HepG2 (cell line): ENCODE results near the gene DAPK1. TPM values are rescaled to one million over a fixed set of nuclear protein-coding genes. Genes with fewer than 3 reads are reported as not detected.

Experiments used
- ATAC-seq: fragments of 200-7000 bp; cut with Tn5 transposase; 3 replicates; pipeline ENCODE4 v1.9.1; 2020; ENCODE audit warnings: mild to moderate bottlenecking, moderate library complexity
- BruUV-seq: library from RNA; stranded (reverse); fragments of 400-500 nt; replicated peaks from 2 replicates; lab custom pipeline; 2021; lab: Mats Ljungman, UMichigan
- CTCF ChIA-PET: fragments of 300-600 bp; formaldehyde crosslinking; extraction: SDS; loops from one replicate; lab custom pipeline; 2021; ENCODE audit warnings: low total read pairs, inconsistent platforms, low intra/inter-chr PET ratio; lab: Yijun Ruan, JAX
- POLR2A ChIA-PET: fragments of 350-600 bp; sonication (Branson Sonifier 250); formaldehyde crosslinking; loops from one replicate; lab custom pipeline; 2020; ENCODE audit warnings: antibody characterized with exemption, inconsistent platforms; lab: Yijun Ruan, JAX
- DNase-seq: peaks from one replicate; pipeline ENCODE4 v3.0.0-alpha.2; 2015; ENCODE audit warnings: low spot score
- FAIRE-seq: peaks from 3 replicates; lab custom pipeline; 2011; peaks lifted over from hg19 to GRCh38; lab: Jason Lieb, UNC
- H2AFZ ChIP-seq: one replicate; pipeline ENCODE4 v1.6.1; 2011; ENCODE audit warnings: low read length, inconsistent platforms
- H3K27ac ChIP-seq: fragments of 300-600 bp; 3 replicates; pipeline ENCODE4 v1.8.0; 2011; ENCODE audit warnings: mixed run types, mild to moderate bottlenecking, mixed read lengths, low read length, inconsistent platforms; ENCODE audit not compliant: insufficient read depth; ENCODE audit errors: extremely low read length
- H3K27me3 ChIP-seq, 2 experiments: fragments of 200-600 bp in 1 of 2; 2 replicates in 1 of 2; 3 replicates in 1 of 2; pipeline versions ENCODE4 v1.6.0 to v1.8.0; 2011; ENCODE audit warnings: low read length in 2 of 2, mild to moderate bottlenecking in 2 of 2, moderate library complexity in 2 of 2, inconsistent platforms in 1 of 2; ENCODE audit not compliant: insufficient read depth in 2 of 2, control insufficient read depth in 1 of 2
- H3K36me3 ChIP-seq, 2 experiments: fragments of 200-600 bp in 1 of 2; replicated peaks in 1 of 2; 2 replicates in 1 of 2; 3 replicates in 1 of 2; pipeline versions ENCODE4 v1.5.1 to v1.8.0; 2011; ENCODE audit warnings: low read length in 2 of 2, inconsistent platforms in 1 of 2; ENCODE audit not compliant: insufficient read depth in 2 of 2, control insufficient read depth in 1 of 2
- H3K4me1 ChIP-seq: 2 replicates; pipeline ENCODE4 v1.5.1; 2012; ENCODE audit warnings: low read length, inconsistent platforms; ENCODE audit not compliant: insufficient read depth
- H3K4me2 ChIP-seq: 2 replicates; pipeline ENCODE4 v1.6.0; 2011; ENCODE audit warnings: low read depth, low read length, inconsistent platforms
- H3K4me3 ChIP-seq, 3 experiments: fragments of 200-600 bp in 1 of 3; sonication (generic), shearing (Covaris generic) in 1 of 3; replicated peaks in 1 of 3; 2 replicates each; pipeline ENCODE4 v1.5.1; 2011 to 2016; ENCODE audit warnings: low read length in 3 of 3, inconsistent platforms in 2 of 3, low read depth in 2 of 3, mild to moderate bottlenecking in 2 of 3, control low read depth in 1 of 3, mixed read lengths in 1 of 3; ENCODE audit not compliant: insufficient read depth in 1 of 3
- H3K79me2 ChIP-seq: one replicate; pipeline ENCODE4 v1.6.1; 2011; ENCODE audit warnings: low read length, inconsistent platforms; ENCODE audit not compliant: insufficient read depth
- H3K9ac ChIP-seq: 2 replicates; pipeline ENCODE4 v1.6.0; 2011; ENCODE audit warnings: mild to moderate bottlenecking, low read depth, low read length, inconsistent platforms; ENCODE audit not compliant: insufficient read depth
- H3K9me3 ChIP-seq: 2 replicates; pipeline ENCODE4 v1.5.1; 2012; ENCODE audit warnings: mild to moderate bottlenecking, low read length
- H4K20me1 ChIP-seq: 2 replicates; pipeline ENCODE4 v1.6.0; 2011; ENCODE audit warnings: inconsistent platforms, mild to moderate bottlenecking, low read length, moderate library complexity; ENCODE audit not compliant: insufficient read depth
- DNMT3B ChIP-seq: conservative IDR thresholded peaks from 2 replicates; pipeline ENCODE4 v1.6.1; 2016; ENCODE audit warnings: missing biosample characterization, control low read depth
- FOXP1 ChIP-seq, 2 experiments: fragments of 450-650 bp in 1 of 2; IDR thresholded peaks; 2 replicates each; pipeline ENCODE4 v1.6.1; 2017 to 2018; ENCODE audit warnings: antibody characterized with exemption in 1 of 2
- HMG20A ChIP-seq: IDR thresholded peaks from 2 replicates; pipeline ENCODE4 v1.6.1; 2016; ENCODE audit warnings: borderline replicate concordance
- HOXA9 ChIP-seq: sonication (generic); formaldehyde crosslinking; IDR thresholded peaks from 2 replicates; pipeline ENCODE4 v1.8.1; 2022; ENCODE audit warnings: missing genetic modification reagents, mild to moderate bottlenecking, moderate library complexity, borderline replicate concordance
- KLF9 ChIP-seq: IDR thresholded peaks from 2 replicates; pipeline ENCODE4 v1.6.1; 2016; ENCODE audit warnings: low read depth
- MAFF ChIP-seq: IDR thresholded peaks from 2 replicates; pipeline ENCODE4 v1.6.1; 2011; ENCODE audit warnings: low read depth, low read length, improper control_type of control experiment
- MZF1 ChIP-seq: sonication (generic); formaldehyde crosslinking; IDR thresholded peaks from 2 replicates; pipeline ENCODE4 v1.8.1; 2023; ENCODE audit warnings: mild to moderate bottlenecking, missing genetic modification reagents, borderline replicate concordance
- PAWR ChIP-seq: sonication (generic); formaldehyde crosslinking; IDR thresholded peaks from 2 replicates; pipeline ENCODE4 v1.4.0; 2020; ENCODE audit warnings: missing genetic modification reagents, mild to moderate bottlenecking, borderline replicate concordance
- PHF21A ChIP-seq: sonication (generic); formaldehyde crosslinking; IDR thresholded peaks from 2 replicates; pipeline ENCODE4 v1.5.0; 2020; ENCODE audit warnings: mild to moderate bottlenecking, missing genetic modification reagents
- POLR2A ChIP-seq, 2 experiments: IDR thresholded peaks; 2 replicates each; pipeline ENCODE4 v1.6.1; 2011; ENCODE audit warnings: low read depth in 2 of 2, low read length in 2 of 2, mild to moderate bottlenecking in 1 of 2, moderate library complexity in 1 of 2; ENCODE audit not compliant: insufficient read depth in 1 of 2
- TMF1 ChIP-seq: sonication (generic); formaldehyde crosslinking; IDR thresholded peaks from 2 replicates; pipeline ENCODE4 v1.8.1; 2022; ENCODE audit warnings: low read depth, missing genetic modification reagents
- ZFY ChIP-seq: sonication (generic); formaldehyde crosslinking; IDR thresholded peaks from 2 replicates; pipeline ENCODE4 v1.4.0; 2020; ENCODE audit warnings: missing genetic modification reagents
- ZMYM2 ChIP-seq: sonication (generic); formaldehyde crosslinking; IDR thresholded peaks from 2 replicates; pipeline ENCODE4 v1.8.0; 2022; ENCODE audit warnings: mild to moderate bottlenecking, missing genetic modification reagents
- ZMYM3 ChIP-seq: sonication (generic); formaldehyde crosslinking; IDR thresholded peaks from 2 replicates; pipeline ENCODE4 v1.5.1; 2020; ENCODE audit warnings: mild to moderate bottlenecking, missing genetic modification reagents
- ZNF263 ChIP-seq: sonication (generic); formaldehyde crosslinking; IDR thresholded peaks from 2 replicates; pipeline ENCODE4 v1.4.0; 2020; ENCODE audit warnings: missing genetic modification reagents
- ZNF468 ChIP-seq: sonication (generic); formaldehyde crosslinking; IDR thresholded peaks from 2 replicates; pipeline ENCODE4 v1.8.0; 2022; ENCODE audit warnings: mild to moderate bottlenecking, moderate library complexity, missing genetic modification reagents
- ZNF850 ChIP-seq: sonication (generic); formaldehyde crosslinking; conservative IDR thresholded peaks from 2 replicates; pipeline ENCODE4 v1.9.0; 2021; ENCODE audit warnings: mild to moderate bottlenecking, missing genetic modification reagents
- WGBS: methylation state at CpG from one replicate; pipeline ENCODE4 v1.1.6; 2017; ENCODE audit warnings: low lambda C conversion rate; 5-methylcytosine and 5-hydroxymethylcytosine counted together
- in situ Hi-C: cut with HindIII; loops from 2 replicates; pipeline ENCODE4 v1.10.0; 2017; ENCODE audit warnings: low pct_unique_long_range_greater_than_20kb; ENCODE audit not compliant: extremely low pct_ligation_motif_present
- intact Hi-C: fragments of 100-400 bp; cut with micrococcal nuclease; formaldehyde crosslinking; loops from one replicate; pipeline ENCODE4 v1.10.0; 2022; ENCODE audit not compliant: unreplicated experiment
- polyA plus RNA-seq, 8 experiments: library from polyadenylated mRNA; depleted of rRNA in 3 of 8; stranded (reverse) in 7 of 8; unstranded in 1 of 8; fragments of >200 nt; fragmentation: Illumina TruSeq in 4 of 8; extraction: Trizol in 4 of 8; gene quantifications; 2 replicates each; pipeline versions ENCODE4 v1.2.1 to v1.2.3, GENCODE V29; 2011 to 2016; ENCODE audit warnings: low read depth in 4 of 8, missing spikeins in 1 of 8, mixed read lengths in 1 of 8; ENCODE audit not compliant: insufficient read depth in 1 of 8
- total RNA-seq, 5 experiments: library from RNA; depleted of rRNA; stranded (reverse); fragments of >200 nt; fragmentation: Illumina TruSeq; extraction: Trizol; gene quantifications; 2 replicates each; pipeline ENCODE4 v1.2.3, GENCODE V29; 2016; ENCODE audit warnings: low read depth in 1 of 5
- TF ChIP-seq, protein P1 (sequence below): sonication (generic); formaldehyde crosslinking; IDR thresholded peaks from 2 replicates; pipeline ENCODE4 v1.5.1; 2020; ENCODE audit warnings: missing genetic modification reagents, mild to moderate bottlenecking, borderline replicate concordance
- TF ChIP-seq, protein P2 (sequence below): sonication (generic); formaldehyde crosslinking; IDR thresholded peaks from 2 replicates; pipeline ENCODE4 v1.5.1; 2020; ENCODE audit warnings: missing genetic modification reagents, mild to moderate bottlenecking, borderline replicate concordance

DAPK1 gene
- total and polyA plus RNA-seq, 2 of the 13 experiments (the other 11 are each of a cell fraction or from before 2014, with no cell fraction given): 35.7 to 35.9 TPM

DNA sequence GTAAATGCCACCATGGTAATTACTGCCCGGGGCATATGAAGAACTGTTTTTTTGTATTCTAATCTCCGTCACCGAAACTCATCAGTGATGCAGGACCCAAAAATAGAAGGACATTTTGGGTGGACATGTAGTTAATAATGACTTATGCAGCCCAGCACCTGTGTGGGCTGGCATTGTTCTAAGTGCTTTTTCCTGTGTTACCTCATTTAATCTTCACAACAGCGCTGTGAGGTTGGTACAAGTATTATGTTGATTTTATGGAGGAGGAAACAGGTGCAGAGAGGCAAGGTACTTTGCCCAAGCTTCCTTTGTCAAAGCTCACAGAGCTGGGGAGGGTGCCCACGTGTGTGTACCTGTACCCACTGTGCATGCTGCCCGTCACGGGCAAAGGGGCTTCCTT lies 58.4 kb downstream of the DAPK1 start:
- intact Hi-C loops (no loop called here), in situ Hi-C loops (no loop called here)
- WGBS: 100% methylated on average over 5 of the region's 7 CpGs
- Histone ChIP-seq H3K27ac (no peak overlapping the region), H2AFZ (no peak overlapping the region), H3K9me3 (no peaks in the 10 kb centered on the region), H4K20me1 (no peaks in the 10 kb centered on the region), H3K36me3 (peaks cover 0 to 3% of the 10 kb centered on the region in 2 experiments; a peak in 2 of 5 replicates), H3K4me3 (no peak overlapping the region), H3K79me2 (peaks cover 8% of the 10 kb centered on the region), H3K4me2 (no peak overlapping the region), H3K4me1 (no peaks in the 10 kb centered on the region), H3K27me3 (no peaks in the 10 kb centered on the region), H3K9ac (no peak overlapping the region)
- no peak for FAIRE-seq
- no TSS peak for BruUV-seq
- no peak for DNase-seq
- no peak for ATAC-seq
- ChIA-PET CTCF (no interaction called here), POLR2A (interaction anchor here (1.5 to 4.0 kb wide), 2 partner anchors 14 to 57 kb away, joined by 3 to 21 read pairs; no protein-coding TSS in a partner anchor)
- TF ChIP-seq ZMYM3 (CRISPR knock-in tag): no peak
- no peak for TF ChIP-seq MZF1 (CRISPR knock-in tag)
- no peak for TF ChIP-seq ZNF263
- TF ChIP-seq ZFY (CRISPR knock-in tag): no peak
- TF ChIP-seq, protein P1, sequence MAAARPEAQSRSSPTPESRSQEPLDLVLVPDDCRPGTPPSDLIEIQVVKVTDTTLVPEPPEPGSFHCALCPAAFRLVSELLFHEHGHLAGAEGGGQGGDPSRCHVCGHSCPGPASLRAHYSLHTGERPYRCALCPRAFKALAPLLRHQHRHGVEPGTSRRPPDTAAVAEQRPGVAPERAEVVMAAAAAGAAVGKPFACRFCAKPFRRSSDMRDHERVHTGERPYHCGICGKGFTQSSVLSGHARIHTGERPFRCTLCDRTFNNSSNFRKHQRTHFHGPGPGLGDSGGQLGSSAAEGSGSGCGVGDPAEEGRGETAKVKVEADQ (CRISPR knock-in tag): no peak
- no peak for TF ChIP-seq PHF21A (CRISPR knock-in tag)
- no peak for TF ChIP-seq POLR2A (IDR thresholded peaks at IDR 0.05; ENCODE audit: insufficient read depth in 1 of 2, low read depth in 2 of 2, low read length in 2 of 2)
- no peak for TF ChIP-seq ZNF468 (CRISPR knock-in tag)
- no peak for TF ChIP-seq ZMYM2 (CRISPR knock-in tag)
- no peak for TF ChIP-seq HMG20A (CRISPR knock-in tag)
- no peak for TF ChIP-seq KLF9 (CRISPR knock-in tag)
- TF ChIP-seq FOXP1 (IDR thresholded peaks at IDR 0.05): no peak
- no peak for TF ChIP-seq FOXP1 (CRISPR knock-in tag; IDR thresholded peaks at IDR 0.05)
- no peak for TF ChIP-seq PAWR (CRISPR knock-in tag)
- no peak for TF ChIP-seq MAFF
- no peak for TF ChIP-seq ZNF850 (CRISPR knock-in tag)
- TF ChIP-seq, protein P2, sequence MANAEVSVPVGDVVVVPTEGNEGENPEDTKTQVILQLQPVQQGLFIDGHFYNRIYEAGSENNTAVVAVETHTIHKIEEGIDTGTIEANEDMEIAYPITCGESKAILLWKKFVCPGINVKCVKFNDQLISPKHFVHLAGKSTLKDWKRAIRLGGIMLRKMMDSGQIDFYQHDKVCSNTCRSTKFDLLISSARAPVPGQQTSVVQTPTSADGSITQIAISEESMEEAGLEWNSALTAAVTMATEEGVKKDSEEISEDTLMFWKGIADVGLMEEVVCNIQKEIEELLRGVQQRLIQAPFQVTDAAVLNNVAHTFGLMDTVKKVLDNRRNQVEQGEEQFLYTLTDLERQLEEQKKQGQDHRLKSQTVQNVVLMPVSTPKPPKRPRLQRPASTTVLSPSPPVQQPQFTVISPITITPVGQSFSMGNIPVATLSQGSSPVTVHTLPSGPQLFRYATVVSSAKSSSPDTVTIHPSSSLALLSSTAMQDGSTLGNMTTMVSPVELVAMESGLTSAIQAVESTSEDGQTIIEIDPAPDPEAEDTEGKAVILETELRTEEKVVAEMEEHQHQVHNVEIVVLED (CRISPR knock-in tag): no peak
- TF ChIP-seq TMF1: no peak
- TF ChIP-seq HOXA9 (CRISPR knock-in tag): no peak
- TF ChIP-seq DNMT3B (CRISPR knock-in tag): no peak
